ENCODE measurements around the gene FAM3C. TPM values are rescaled to one million over a fixed set of nuclear protein-coding genes. Genes with fewer than 3 reads are reported as not detected.
A peak's percentile ranks its signal among the peaks of the same experiment; 100 is the strongest.

The FAM3C gene
- total and polyA plus RNA-seq, 4 donors = 46.7 to 192 (median 159) TPM

DNA sequence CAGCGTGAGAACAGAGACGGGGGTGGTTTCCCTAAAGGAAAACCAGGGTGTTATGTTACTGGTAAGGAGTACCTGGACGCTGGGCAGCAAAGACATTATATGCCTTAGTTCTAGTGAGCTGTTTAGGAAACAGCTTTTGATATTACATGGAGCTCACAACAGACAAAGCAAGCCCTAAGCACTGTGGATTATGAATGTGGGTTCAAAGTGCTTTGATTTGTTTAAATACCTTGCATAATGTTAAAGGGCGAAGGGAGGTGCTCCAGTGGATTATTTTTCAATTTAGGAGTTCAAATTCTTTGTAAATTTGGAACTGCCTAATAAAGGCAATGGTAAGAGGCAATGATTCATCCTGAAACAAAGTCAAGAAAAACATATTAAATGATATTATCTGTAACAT lies 53.5 kb downstream of the FAM3C start:
- H3K9me3 ChIP-seq (ENCODE audit: control insufficient read depth, insufficient read depth, low read length) = no peaks in the 10 kb centered on the region
- H3K27ac ChIP-seq (ENCODE audit: low read depth, low read length) = no peak overlapping the region
- H3K4me1 ChIP-seq (ENCODE audit: control insufficient read depth, insufficient read depth, low read length) = no peaks in the 10 kb centered on the region
- no peaks in the 10 kb centered on the region for H3K36me3 ChIP-seq (ENCODE audit: control insufficient read depth, insufficient read depth, low read length)
- no peaks in the 10 kb centered on the region for H3K27me3 ChIP-seq (ENCODE audit: control insufficient read depth, insufficient read depth, low read length)
- no peak for DNase-seq (ENCODE audit: low read depth in 4 of 6, low spot score in 6 of 6)
- WGBS (ENCODE audit: insufficient coverage) = 100% methylated on average over 1 of the region's 4 CpGs
- no peak overlapping the region for H3K4me3 ChIP-seq (ENCODE audit: low read depth, low read length)

DNA sequence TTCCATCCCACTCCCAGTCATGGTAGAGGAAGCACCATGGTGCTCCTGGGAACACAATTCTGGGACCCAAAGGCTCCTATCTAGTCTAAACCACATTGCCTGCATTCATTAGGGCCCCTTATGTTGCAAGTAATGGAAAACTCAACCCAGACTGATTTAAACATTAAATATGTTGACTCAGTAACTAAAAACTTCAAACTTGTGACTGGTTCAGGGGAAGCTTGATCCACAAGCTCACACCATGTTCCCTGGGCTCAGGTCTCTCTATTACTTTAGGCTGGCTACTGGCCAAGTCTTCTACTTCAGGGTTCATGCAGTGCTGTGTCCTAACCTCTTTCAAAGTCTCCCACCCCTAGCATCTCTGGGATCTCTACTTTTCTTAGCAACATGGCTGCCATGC lies 54.2 kb downstream of the FAM3C start:
- H3K4me3 ChIP-seq (ENCODE audit: low read depth, low read length) = no peak overlapping the region
- H3K27me3 ChIP-seq (ENCODE audit: control insufficient read depth, insufficient read depth, low read length) = no peaks in the 10 kb centered on the region
- no peaks in the 10 kb centered on the region for H3K4me1 ChIP-seq (ENCODE audit: control insufficient read depth, insufficient read depth, low read length)
- H3K36me3 ChIP-seq (ENCODE audit: control insufficient read depth, insufficient read depth, low read length) = no peaks in the 10 kb centered on the region
- no peaks in the 10 kb centered on the region for H3K9me3 ChIP-seq (ENCODE audit: control insufficient read depth, insufficient read depth, low read length)
- no peak overlapping the region for H3K27ac ChIP-seq (ENCODE audit: low read depth, low read length)
- DNase-seq (ENCODE audit: low read depth in 4 of 6, low spot score in 6 of 6) = no peak

DNA sequence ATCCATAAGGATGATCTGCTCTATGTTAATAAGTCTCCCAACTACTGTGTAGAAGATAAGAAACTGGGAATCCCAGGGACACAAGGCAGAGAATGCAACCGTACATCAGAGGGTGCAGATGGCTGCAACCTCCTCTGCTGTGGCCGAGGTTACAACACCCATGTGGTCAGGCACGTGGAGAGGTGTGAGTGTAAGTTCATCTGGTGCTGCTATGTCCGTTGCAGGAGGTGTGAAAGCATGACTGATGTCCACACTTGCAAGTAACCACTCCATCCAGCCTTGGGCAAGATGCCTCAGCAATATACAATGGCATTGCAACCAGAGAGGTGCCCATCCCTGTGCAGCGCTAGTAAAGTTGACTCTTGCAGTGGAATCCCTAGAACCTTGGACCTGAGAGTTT lies 57.0 kb downstream of the FAM3C start:
- no peak overlapping the region for H3K27ac ChIP-seq (ENCODE audit: low read depth, low read length)
- no peaks in the 10 kb centered on the region for H3K36me3 ChIP-seq (ENCODE audit: control insufficient read depth, insufficient read depth, low read length)
- H3K27me3 ChIP-seq (ENCODE audit: control insufficient read depth, insufficient read depth, low read length) = peaks cover 7% of the 10 kb centered on the region
- DNase-seq (ENCODE audit: low read depth in 4 of 6, low spot score in 6 of 6) = no peak
- H3K4me1 ChIP-seq (ENCODE audit: control insufficient read depth, insufficient read depth, low read length) = no peaks in the 10 kb centered on the region
- no peaks in the 10 kb centered on the region for H3K9me3 ChIP-seq (ENCODE audit: control insufficient read depth, insufficient read depth, low read length)
- WGBS (ENCODE audit: insufficient coverage) = 85% methylated on average over 2 of the region's 5 CpGs
- no peak overlapping the region for H3K4me3 ChIP-seq (ENCODE audit: low read depth, low read length)

DNA sequence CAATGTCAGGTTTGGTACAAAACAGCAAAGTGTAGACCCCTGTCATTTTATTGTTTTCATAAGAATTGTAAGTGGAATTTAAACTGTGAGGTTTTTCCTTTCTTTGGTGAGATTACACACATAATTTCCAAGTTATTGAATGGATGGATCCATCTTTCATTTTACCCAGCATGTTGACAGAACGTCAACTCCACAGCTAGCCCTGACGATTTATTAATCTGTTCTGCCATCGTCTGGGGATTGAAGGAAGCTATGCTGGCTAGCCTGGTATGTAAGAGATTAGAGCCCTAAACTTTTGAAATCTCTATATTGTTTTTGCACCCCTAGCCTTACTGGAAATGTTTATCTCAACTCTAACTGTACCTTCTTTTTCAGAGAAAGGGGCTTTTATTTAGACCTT lies 58.7 kb downstream of the FAM3C start:
- Histone ChIP-seq H3K27me3 (ENCODE audit: control insufficient read depth, insufficient read depth, low read length) (peaks cover 7% of the 10 kb centered on the region), H3K9me3 (ENCODE audit: control insufficient read depth, insufficient read depth, low read length) (no peaks in the 10 kb centered on the region), H3K27ac (ENCODE audit: low read depth, low read length) (no peak overlapping the region), H3K4me3 (ENCODE audit: low read depth, low read length) (no peak overlapping the region), H3K4me1 (ENCODE audit: control insufficient read depth, insufficient read depth, low read length) (no peaks in the 10 kb centered on the region), H3K36me3 (ENCODE audit: control insufficient read depth, insufficient read depth, low read length) (no peaks in the 10 kb centered on the region)
- no CpG with 5 or more reads among the region's 3 CpGs for WGBS (ENCODE audit: insufficient coverage)
- peak in 2 of 6 donors; percentile 42 to 49 for DNase-seq (ENCODE audit: low read depth in 4 of 6, low spot score in 6 of 6)

DNA sequence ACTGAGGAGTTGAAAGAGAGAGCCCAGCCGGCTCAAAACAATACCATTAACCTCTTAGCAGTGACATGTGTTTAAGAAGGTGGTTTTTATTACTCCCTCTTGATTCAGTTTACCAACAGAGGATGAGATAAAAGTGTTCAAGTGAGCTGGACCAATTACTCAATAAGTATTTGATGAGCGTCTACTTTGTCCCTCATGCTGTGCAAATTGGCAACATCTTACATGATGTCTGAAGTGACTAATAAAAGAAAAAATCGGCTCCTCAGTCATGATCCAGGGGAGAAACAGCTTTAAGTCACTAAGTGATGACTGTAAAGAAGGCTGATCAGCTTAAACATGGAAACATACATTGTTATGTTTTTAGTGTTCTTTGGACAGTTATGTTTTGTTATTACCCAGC lies 59.5 kb downstream of the FAM3C start:
- Histone ChIP-seq H3K9me3 (ENCODE audit: control insufficient read depth, insufficient read depth, low read length) (no peaks in the 10 kb centered on the region), H3K4me3 (ENCODE audit: low read depth, low read length) (no peak overlapping the region), H3K27ac (ENCODE audit: low read depth, low read length) (no peak overlapping the region), H3K27me3 (ENCODE audit: control insufficient read depth, insufficient read depth, low read length) (peaks cover 15% of the 10 kb centered on the region), H3K36me3 (ENCODE audit: control insufficient read depth, insufficient read depth, low read length) (no peaks in the 10 kb centered on the region), H3K4me1 (ENCODE audit: control insufficient read depth, insufficient read depth, low read length) (no peaks in the 10 kb centered on the region)
- WGBS (ENCODE audit: insufficient coverage) = 70% methylated on average over 2 of the region's 3 CpGs
- no peak for DNase-seq (ENCODE audit: low read depth in 4 of 6, low spot score in 6 of 6)

DNA sequence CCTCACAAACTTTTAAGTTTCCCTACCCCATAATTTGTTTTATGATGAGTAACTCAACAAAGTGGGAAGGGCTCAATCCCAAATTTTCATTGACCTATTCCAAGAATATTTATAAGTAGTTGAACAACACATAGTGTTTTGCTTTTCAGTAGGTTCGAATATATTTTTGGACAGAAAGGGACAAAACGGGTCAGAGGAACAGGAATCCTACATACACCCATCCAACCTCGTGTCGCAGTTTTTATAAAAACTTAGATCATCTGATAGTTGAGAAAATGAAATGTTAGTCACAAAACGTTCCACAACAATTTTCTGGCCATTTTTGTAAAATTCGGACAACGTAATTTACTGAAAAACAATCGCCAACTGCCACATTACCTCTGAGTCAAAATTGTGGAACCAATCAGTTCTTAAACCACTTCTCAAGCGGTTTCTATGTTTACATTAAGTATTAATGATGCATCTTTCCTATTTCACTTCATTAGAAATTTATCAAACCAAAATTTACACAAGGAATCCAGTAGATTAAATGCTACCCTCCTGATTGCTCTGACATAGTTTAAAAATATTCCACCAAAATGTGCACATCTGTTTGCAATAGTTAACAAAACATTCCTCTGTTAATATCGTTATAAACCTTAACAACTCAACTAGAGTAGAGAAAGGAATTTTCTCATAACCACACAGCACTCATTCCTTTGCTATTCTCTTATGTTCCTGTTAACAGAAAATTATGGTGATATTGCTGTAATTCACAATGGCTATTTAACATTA lies 61.0 kb downstream of the FAM3C start:
- DNase-seq (ENCODE audit: low read depth in 4 of 6, low spot score in 6 of 6) = no peak

DNA sequence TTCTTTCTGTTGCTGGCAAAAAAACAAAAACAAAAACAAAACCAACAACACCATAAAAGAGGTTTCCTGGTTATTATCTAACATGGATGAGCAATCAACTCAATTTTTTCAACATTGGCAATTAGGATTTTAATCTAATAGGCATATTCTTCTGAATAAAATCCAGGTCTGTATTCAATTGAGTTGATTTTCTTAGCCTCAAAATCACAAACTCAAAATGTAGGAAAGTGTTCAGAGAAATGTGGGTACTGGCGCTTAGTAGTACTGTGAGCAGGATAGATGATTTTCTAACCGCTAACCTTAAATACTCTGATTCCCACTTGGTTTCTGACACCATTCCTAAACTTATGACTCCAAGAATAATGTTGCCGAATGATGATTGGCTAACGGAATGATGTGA lies 61.7 kb downstream of the FAM3C start:
- Histone ChIP-seq H3K27ac (ENCODE audit: low read depth, low read length) (no peak overlapping the region), H3K9me3 (ENCODE audit: control insufficient read depth, insufficient read depth, low read length) (no peaks in the 10 kb centered on the region), H3K4me3 (ENCODE audit: low read depth, low read length) (no peak overlapping the region), H3K27me3 (ENCODE audit: control insufficient read depth, insufficient read depth, low read length) (peaks cover 36% of the 10 kb centered on the region), H3K4me1 (ENCODE audit: control insufficient read depth, insufficient read depth, low read length) (peaks cover 12% of the 10 kb centered on the region), H3K36me3 (ENCODE audit: control insufficient read depth, insufficient read depth, low read length) (no peaks in the 10 kb centered on the region)
- no CpG with 5 or more reads among the region's 4 CpGs for WGBS (ENCODE audit: insufficient coverage)
- no peak for DNase-seq (ENCODE audit: low read depth in 4 of 6, low spot score in 6 of 6)

More for the DNA sequence above, 61.0 kb downstream of the FAM3C start:
- H3K4me3 ChIP-seq (ENCODE audit: low read depth, low read length) = no peak overlapping the region
- peaks cover 5% of the 10 kb centered on the region for H3K4me1 ChIP-seq (ENCODE audit: control insufficient read depth, insufficient read depth, low read length)
- no CpG with 5 or more reads among the region's 10 CpGs for WGBS (ENCODE audit: insufficient coverage)
- H3K27me3 ChIP-seq (ENCODE audit: control insufficient read depth, insufficient read depth, low read length) = peaks cover 29% of the 10 kb centered on the region
- H3K27ac ChIP-seq (ENCODE audit: low read depth, low read length) = no peak overlapping the region
- H3K9me3 ChIP-seq (ENCODE audit: control insufficient read depth, insufficient read depth, low read length) = no peaks in the 10 kb centered on the region
- H3K36me3 ChIP-seq (ENCODE audit: control insufficient read depth, insufficient read depth, low read length) = no peaks in the 10 kb centered on the region

DNA sequence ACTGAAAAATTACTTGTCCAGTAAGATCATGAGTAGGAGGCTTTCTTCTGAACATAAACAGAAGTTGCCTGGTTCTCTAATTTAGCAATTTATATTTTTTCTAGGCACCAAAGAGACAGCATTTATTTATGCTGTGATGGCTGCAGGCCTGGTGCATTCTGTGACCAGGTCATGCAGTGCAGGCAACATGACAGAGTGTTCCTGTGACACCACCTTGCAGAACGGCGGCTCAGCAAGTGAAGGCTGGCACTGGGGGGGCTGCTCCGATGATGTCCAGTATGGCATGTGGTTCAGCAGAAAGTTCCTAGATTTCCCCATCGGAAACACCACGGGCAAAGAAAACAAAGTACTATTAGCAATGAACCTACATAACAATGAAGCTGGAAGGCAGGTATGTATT lies 64.5 kb downstream of the FAM3C start:
- H3K27me3 ChIP-seq (ENCODE audit: control insufficient read depth, insufficient read depth, low read length) = peaks cover 48% of the 10 kb centered on the region
- H3K4me1 ChIP-seq (ENCODE audit: control insufficient read depth, insufficient read depth, low read length) = peaks cover 21% of the 10 kb centered on the region
- 87% methylated on average over 3 of the region's 5 CpGs for WGBS (ENCODE audit: insufficient coverage)
- H3K27ac ChIP-seq (ENCODE audit: low read depth, low read length) = no peak overlapping the region
- H3K4me3 ChIP-seq (ENCODE audit: low read depth, low read length) = no peak overlapping the region
- DNase-seq (ENCODE audit: low read depth in 4 of 6, low spot score in 6 of 6) = no peak
- H3K36me3 ChIP-seq (ENCODE audit: control insufficient read depth, insufficient read depth, low read length) = no peaks in the 10 kb centered on the region
- H3K9me3 ChIP-seq (ENCODE audit: control insufficient read depth, insufficient read depth, low read length) = no peaks in the 10 kb centered on the region

DNA sequence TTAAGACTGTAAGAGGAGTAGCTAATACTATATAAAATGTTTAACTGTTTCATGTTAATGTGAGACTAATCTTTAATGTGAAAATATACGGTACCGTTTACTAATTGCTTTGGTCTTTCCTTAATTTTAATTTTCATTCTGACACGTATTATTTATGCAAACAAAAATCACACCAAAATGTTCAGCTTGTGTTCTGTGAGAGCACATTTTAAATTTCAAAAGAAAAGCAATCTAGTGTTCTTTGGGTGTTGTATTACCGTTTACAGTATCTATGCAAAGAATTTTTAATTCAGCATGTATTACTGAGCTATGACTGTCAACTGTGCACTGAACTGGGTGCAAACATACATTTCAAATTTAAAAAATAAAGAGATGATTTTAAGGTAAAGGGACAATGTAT lies 65.1 kb downstream of the FAM3C start:
- DNase-seq (ENCODE audit: low read depth in 4 of 6, low spot score in 6 of 6) = peak in 1 of 6 donors; percentile 21
- H3K9me3 ChIP-seq (ENCODE audit: control insufficient read depth, insufficient read depth, low read length) = no peaks in the 10 kb centered on the region
- peaks cover 46% of the 10 kb centered on the region for H3K27me3 ChIP-seq (ENCODE audit: control insufficient read depth, insufficient read depth, low read length)
- no CpG with 5 or more reads among the region's 4 CpGs for WGBS (ENCODE audit: insufficient coverage)
- peaks cover 21% of the 10 kb centered on the region for H3K4me1 ChIP-seq (ENCODE audit: control insufficient read depth, insufficient read depth, low read length)
- H3K36me3 ChIP-seq (ENCODE audit: control insufficient read depth, insufficient read depth, low read length) = no peaks in the 10 kb centered on the region
- no peak overlapping the region for H3K27ac ChIP-seq (ENCODE audit: low read depth, low read length)
- H3K4me3 ChIP-seq (ENCODE audit: low read depth, low read length) = no peak overlapping the region

DNA sequence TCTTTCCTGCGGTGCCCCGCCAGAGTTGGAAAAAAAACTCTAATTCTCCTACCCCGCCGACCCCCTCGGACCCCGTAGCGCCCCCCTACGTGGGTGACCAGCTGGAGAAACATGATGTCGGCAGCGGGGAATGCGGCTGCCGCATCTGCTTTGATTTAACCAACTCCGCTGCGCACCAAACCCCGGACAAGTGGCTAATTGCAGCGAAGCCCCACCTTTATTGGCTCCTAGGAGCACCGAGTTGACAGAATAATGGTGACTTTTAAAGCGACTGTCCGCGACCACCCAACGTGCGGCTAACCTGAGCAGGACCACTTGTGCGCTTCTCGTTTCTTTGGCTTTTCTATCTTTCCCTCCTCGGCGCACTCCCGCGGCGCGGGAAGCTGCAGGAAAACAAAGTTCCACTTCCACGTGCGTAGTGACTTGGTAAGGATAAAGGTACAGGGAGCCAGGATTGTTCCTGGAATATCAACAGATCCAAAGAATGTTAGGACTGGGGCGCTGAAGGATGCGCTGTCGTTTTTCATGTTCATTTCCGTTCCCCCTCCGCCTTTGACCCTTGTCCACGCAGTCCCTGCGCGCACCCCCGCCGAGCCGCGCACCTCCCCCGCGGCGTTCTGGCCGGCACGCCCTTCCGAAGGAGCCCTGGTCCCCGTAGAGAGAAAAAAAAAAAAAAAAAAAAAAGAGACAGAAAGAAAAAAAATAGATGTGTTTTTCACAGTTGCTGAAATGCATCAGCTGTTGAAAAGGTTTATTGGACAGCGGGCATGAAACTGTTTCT lies 65.9 kb downstream of the FAM3C start:
- H3K4me1 ChIP-seq (ENCODE audit: control insufficient read depth, insufficient read depth, low read length) = peaks cover 21% of the 10 kb centered on the region
- no peak overlapping the region for H3K27ac ChIP-seq (ENCODE audit: low read depth, low read length)
- H3K4me3 ChIP-seq (ENCODE audit: low read depth, low read length) = peak overlapping the region; percentile 50
- H3K27me3 ChIP-seq (ENCODE audit: control insufficient read depth, insufficient read depth, low read length) = peaks cover 46% of the 10 kb centered on the region
- H3K36me3 ChIP-seq (ENCODE audit: control insufficient read depth, insufficient read depth, low read length) = no peaks in the 10 kb centered on the region
- no peaks in the 10 kb centered on the region for H3K9me3 ChIP-seq (ENCODE audit: control insufficient read depth, insufficient read depth, low read length)
- peak in 3 of 6 donors; percentile 14 to 66 (median 65) for DNase-seq (ENCODE audit: low read depth in 4 of 6, low spot score in 6 of 6)
- WGBS (ENCODE audit: insufficient coverage) = 0% methylated on average over 43 of the region's 52 CpGs
